HG03045 (cell line): ENCODE results near the gene HAUS8.
A peak's percentile ranks its signal among the peaks of the same experiment; 100 is the strongest.
"Not testable (repeated sequence)": the region's sequence is repeated elsewhere in the genome, so short reads cannot be mapped to it uniquely, and the experiment has no call there.

Experiments
- ATAC-seq: cut with Tn5 transposase; IDR thresholded peaks from one replicate; pipeline ENCODE4 v1.9.1; 2021; ENCODE audit warnings: mild to moderate bottlenecking, moderate library complexity; ENCODE audit not compliant: unreplicated experiment

Gene HAUS8

GRCh38 chr19:17075035-17075863 is at the start of gene HAUS8, which contains the start of gene MYO9B:
Gene HAUS8, minus strand, starts transcription at chr19:17075452. Its CDS starts 30 bp downstream, at chr19:17075422.
Gene MYO9B, plus strand, starts transcription at chr19:17075777. Its CDS starts 25,941 bp downstream, at chr19:17101718.
- ATAC-seq, result peak; percentile 83

DNA sequence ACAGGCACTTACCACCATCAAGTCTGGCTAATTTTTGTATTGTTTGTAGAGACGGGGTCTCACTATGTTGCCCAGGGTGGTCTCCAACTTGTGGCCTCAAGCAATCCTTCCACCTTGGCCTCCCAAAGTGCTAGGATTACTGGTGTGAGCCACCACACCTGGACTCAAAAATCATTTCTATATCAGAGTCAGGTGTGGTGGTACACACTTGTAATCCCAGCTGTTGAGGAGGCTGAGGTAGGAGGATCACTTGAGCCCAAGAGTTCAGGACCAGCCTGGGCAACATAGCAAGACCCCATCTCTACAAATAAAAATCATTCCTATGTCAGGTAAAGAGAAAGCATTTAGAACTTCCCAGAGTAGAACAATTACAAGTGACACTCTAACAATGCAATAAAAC is 48.8 kb upstream of the HAUS8 start:
- no peak for ATAC-seq

- ATAC-seq, result no peak
Measured at GRCh38 chr19:17123041-17123440, 47.8 kb upstream of the HAUS8 start.

GRCh38 chr19:17121736-17122293 is 46.6 kb upstream of the HAUS8 start:
- no peak for ATAC-seq

GRCh38 chr19:17118957-17119356 is 43.7 kb upstream of the HAUS8 start:
- ATAC-seq, result no peak

DNA sequence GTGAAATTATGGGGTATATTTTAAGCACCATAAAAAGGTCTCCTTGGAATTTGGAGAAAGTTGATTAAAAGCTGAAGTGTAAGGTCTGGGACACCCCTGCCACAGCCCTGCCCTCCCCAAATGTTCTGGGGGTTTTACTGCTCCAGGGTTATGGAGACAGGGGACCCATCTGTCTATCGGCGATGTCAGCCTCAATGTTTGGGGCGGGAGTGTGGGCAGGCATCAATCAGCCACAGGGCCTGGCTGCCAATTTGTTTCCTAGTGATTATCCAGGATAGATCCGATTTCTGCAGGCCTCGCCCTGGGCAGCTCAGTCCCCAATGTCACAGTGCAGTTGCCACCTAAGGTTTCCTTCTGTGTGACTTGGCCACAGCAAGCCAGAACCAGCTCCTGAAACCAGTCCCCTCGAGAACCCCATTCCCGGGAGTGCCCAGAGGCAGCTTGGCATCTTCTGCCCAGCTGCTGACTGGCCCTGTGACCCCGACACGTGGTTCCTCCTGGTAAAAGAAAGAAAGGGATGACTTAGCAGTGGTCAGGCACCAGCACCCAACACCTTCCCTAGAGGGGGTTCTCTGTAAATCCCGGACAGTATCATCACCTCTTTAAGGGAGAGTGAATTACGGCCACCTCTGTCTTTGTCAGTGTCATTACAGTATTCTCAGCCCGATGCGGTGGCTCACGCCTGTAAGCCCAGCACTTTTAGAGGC is 41.9 kb upstream of the HAUS8 start:
- ATAC-seq, result no peak

- ATAC-seq, result no peak
Measured at GRCh38 chr19:17114414-17114831, 39.2 kb upstream of the HAUS8 start.

- no peak for ATAC-seq
Measured at GRCh38 chr19:17113127-17113785, 38.0 kb upstream of the HAUS8 start.

- ATAC-seq, result no peak
Measured at GRCh38 chr19:17112700-17113099, 37.4 kb upstream of the HAUS8 start.

- no peak for ATAC-seq
Measured at GRCh38 chr19:17112271-17112670, 37.0 kb upstream of the HAUS8 start.

DNA sequence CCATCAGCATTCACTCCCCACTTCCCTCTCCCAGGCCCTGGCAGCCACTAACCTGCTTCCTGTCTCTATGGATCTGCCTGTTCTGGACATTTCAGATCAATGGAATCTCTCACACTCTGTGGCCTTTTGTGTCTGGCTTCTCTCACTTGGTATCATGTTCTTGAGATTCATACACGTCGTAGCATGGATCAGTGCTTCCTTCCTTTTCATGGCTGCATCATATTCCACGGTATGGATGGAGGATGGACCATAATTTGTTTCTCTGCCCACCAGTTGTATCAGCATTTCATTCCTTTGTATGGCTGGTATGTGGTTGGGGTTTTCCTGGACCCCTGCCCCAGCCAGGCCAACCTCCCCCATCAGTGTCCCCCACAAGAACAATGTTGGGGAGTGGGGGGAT is 36.5 kb upstream of the HAUS8 start:
- ATAC-seq, result no peak

GRCh38 chr19:17110599-17110966 is 35.3 kb upstream of the HAUS8 start:
- no peak for ATAC-seq

- ATAC-seq, result peak; percentile 61
Measured at GRCh38 chr19:17109962-17110598, 34.8 kb upstream of the HAUS8 start.

- no peak for ATAC-seq
Measured at GRCh38 chr19:17109300-17109699, 34.0 kb upstream of the HAUS8 start.

DNA sequence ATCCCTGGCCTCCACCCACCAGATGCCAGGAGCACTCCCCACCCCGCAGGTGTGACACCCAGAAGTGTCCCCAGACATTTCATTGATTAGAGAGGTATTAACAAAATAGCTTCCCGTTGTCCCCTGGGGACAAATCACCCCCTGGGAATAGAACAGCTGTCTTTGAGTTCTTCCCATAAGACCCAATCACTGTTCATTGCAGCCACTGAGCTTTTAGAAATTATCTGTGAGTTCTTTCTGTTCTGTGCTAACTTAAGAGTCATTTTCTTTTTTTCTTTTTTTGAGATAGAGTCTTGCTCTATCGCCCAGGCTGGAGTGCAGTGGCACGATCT is 33.2 kb upstream of the HAUS8 start:
- ATAC-seq, result no peak

DNA sequence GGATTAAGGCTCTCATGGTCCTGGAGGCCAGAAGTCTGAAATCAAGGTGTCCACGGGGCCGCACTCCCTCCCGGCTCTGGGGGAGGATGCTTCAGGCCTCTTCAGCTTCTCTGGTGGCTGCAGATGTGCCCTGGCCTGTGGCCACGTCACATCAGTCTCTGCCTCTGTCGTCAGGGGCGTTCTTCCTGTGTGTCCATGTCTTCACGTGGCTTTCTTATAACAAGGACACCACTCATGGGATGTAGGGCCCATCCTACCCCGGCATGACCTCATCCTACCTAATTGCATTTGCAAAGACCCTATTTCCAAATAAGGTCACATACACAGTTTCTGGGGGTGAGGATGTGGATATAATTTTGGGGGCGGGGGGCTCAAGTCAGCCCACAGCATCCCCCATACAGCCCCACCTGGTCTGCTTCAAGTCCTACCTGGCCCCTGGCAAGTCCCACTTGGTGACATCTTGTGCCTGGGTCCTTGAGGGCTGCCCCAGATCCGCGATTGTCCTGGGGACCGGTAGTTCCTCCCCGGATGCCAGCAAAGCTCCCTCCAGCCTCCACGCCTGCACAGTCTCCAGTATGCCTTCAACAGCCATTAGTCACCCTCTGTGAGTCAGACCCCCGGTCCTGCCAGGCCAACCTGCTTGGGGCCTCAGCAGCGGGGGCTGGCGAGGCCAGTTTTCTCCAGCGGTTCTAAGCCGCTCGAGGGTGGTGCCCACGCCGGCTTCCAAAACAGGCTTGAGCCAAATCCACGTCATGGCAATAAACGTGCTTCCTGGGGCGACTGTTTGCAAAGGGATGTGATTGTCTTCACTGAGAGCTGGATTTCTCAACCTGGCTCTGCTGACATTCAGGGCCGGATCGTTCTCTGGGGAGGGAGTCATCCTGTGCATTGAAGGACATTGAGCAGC is 32.5 kb upstream of the HAUS8 start:
- no peak for ATAC-seq

- ATAC-seq, result not testable (repeated sequence)
Measured at GRCh38 chr19:17106964-17107363, 31.7 kb upstream of the HAUS8 start.

- ATAC-seq, result no peak
Measured at GRCh38 chr19:17105556-17105955, 30.3 kb upstream of the HAUS8 start.

DNA sequence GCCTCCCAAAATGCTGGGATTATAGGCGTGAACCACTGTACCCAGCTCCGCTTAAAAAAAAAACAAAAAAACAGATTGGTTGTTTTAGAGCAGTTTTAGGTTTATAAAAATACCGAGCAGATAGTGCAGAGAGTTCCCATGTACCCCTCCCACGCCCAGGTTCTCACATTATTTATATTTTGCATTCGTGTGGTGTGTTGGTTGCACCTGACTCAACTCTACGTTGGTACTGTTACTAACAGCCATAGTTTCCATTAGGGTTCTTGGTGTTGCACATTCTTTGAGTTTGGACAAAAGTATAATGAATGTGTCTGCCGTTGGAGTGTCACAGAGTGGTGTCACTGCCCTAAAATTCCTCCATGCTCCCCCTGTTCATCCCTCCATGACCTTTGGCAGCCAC is 29.4 kb upstream of the HAUS8 start:
- no peak for ATAC-seq

DNA sequence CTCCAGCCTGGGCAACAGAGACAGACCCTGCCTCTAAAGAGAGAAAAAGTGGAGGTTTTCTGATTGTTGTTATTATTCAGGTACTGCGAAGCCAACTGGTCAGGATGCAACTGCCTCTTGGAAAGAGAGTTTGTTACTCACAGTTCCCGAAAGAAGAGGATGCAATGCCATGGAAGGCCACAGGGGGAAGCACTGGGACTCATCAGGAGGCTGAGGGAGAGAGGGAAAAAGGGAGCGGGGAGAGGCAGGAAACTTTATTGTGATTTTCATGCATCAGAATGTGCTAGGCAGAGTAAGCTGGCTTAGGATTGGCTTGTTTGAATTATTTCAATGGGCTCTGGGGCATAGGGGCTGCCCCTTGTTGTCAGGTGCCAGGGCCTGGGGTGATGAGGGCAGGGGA is 27.9 kb upstream of the HAUS8 start:
- no peak for ATAC-seq
